HTERT RPE-1 (cell line): ENCODE results near the gene CCDC196.
"Not testable (repeated sequence)": the region's sequence is repeated elsewhere in the genome, so short reads cannot be mapped to it uniquely, and the experiment has no call there.

Experiments
- in situ Hi-C: fragments of 300-500 bp; cut with MboI; formaldehyde crosslinking; loops from 4 replicates; pipeline ENCODE4 v1.14.3; 2020; ENCODE audit warnings: low sequenced_read_pairs

Gene CCDC196

GRCh38 chr14:66545191-66545590 is 59.0 kb downstream of the CCDC196 start:
- in situ Hi-C loops, result not testable (repeated sequence)

DNA sequence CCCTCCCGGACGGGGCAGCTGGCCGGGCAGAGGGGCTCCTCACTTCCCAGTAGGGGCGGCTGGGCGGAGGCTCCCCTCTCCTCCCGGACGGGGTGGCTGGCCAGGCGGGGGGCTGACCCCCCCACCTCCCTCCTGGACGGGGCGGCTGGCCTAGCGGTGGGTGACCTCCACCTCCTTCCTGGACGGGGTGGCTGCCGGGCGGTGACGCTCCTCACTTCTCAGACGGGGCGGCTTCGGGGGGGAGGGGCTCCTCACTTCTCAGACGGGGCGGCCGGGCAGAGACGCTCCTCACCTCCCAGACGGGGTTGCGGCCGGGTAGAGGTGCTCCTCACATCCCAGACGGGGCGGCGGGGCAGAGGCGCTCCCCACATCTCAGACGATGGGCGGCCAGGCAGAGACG is 59.6 kb downstream of the CCDC196 start:
- in situ Hi-C loops, result not testable (repeated sequence)
